K562 (cell line): ENCODE results near the gene TTC28. TPM values are rescaled to one million over a fixed set of nuclear protein-coding genes. Genes with fewer than 3 reads are reported as not detected.

Source experiments
- ATAC-seq: fragments of 200-7000 bp; cut with Tn5 transposase; 3 replicates; pipeline ENCODE4 v1.9.1; 2020; ENCODE audit warnings: moderate library complexity
- BruUV-seq: library from RNA; stranded (reverse); fragments of 400-500 nt; replicated peaks from 2 replicates; lab custom pipeline; 2021; lab: Mats Ljungman, UMichigan
- CTCF ChIA-PET: fragments of 300-600 bp; formaldehyde crosslinking; extraction: SDS; loops from one replicate; lab custom pipeline; 2021; ENCODE audit warnings: low intra/inter-chr PET ratio; lab: Yijun Ruan, JAX
- POLR2A ChIA-PET: fragments of 300-600, 350-650 bp; sonication (Branson Sonifier 250); formaldehyde crosslinking; extraction: SDS; loops from one replicate; lab custom pipeline; 2021; ENCODE audit warnings: antibody characterized with exemption, inconsistent platforms; lab: Yijun Ruan, JAX
- DNase-seq, 4 experiments: peaks; one replicate each; pipeline versions ENCODE4 v3.0.0 to v3.0.0-alpha.2; 2011 to 2018; ENCODE audit warnings: low spot score in 3 of 4, mixed read lengths in 3 of 4; ENCODE audit errors: extremely low read depth in 1 of 4
- FAIRE-seq: peaks from 2 replicates; lab custom pipeline; 2011; peaks lifted over from hg19 to GRCh38; lab: Jason Lieb, UNC
- H2AFZ ChIP-seq: 2 replicates; pipeline ENCODE4 v1.6.0; 2011; ENCODE audit warnings: low read depth, low read length, control low read depth, inconsistent platforms
- H3K27ac ChIP-seq: fragments of 200-600 bp; 3 replicates; pipeline ENCODE4 v1.8.0; 2011; ENCODE audit warnings: low read depth, mild to moderate bottlenecking, control low read depth, inconsistent platforms, low read length, moderate library complexity, mixed read lengths; ENCODE audit errors: extremely low read depth
- H3K27me3 ChIP-seq, 2 experiments: fragments of 300-600 bp in 1 of 2; 2 replicates in 1 of 2; 3 replicates in 1 of 2; pipeline versions ENCODE4 v1.6.0 to v1.8.0; 2011; ENCODE audit warnings: inconsistent platforms in 2 of 2, low read length in 2 of 2, mild to moderate bottlenecking in 1 of 2, mixed read lengths in 1 of 2, moderate library complexity in 1 of 2; ENCODE audit not compliant: control insufficient read depth in 2 of 2, insufficient read depth in 2 of 2
- H3K36me3 ChIP-seq: fragments of 300-600 bp; 3 replicates; pipeline ENCODE4 v1.8.0; 2011; ENCODE audit warnings: mild to moderate bottlenecking, low read length, inconsistent platforms; ENCODE audit not compliant: control insufficient read depth, insufficient read depth
- H3K4me1 ChIP-seq, 2 experiments: fragments of 200-600 bp in 1 of 2; replicated peaks in 1 of 2; 2 replicates in 1 of 2; 3 replicates in 1 of 2; pipeline versions ENCODE4 v1.5.1 to v1.8.0; 2011; ENCODE audit warnings: inconsistent platforms in 2 of 2, low read length in 2 of 2, mild to moderate bottlenecking in 1 of 2, mixed read lengths in 1 of 2, moderate library complexity in 1 of 2; ENCODE audit not compliant: control insufficient read depth in 2 of 2, insufficient read depth in 2 of 2
- H3K4me2 ChIP-seq: 2 replicates; pipeline ENCODE4 v1.6.1; 2011; ENCODE audit warnings: low read length, control low read depth, inconsistent platforms, mixed read lengths; ENCODE audit not compliant: insufficient read depth
- H3K4me3 ChIP-seq: fragments of 200-600 bp; sonication (generic), shearing (Covaris generic); 2 replicates; pipeline ENCODE4 v1.5.1; 2016; ENCODE audit warnings: control low read depth, inconsistent platforms
- H3K79me2 ChIP-seq: fragments of 200-600 bp; 3 replicates; pipeline ENCODE4 v1.8.0; 2011; ENCODE audit warnings: low read length, inconsistent platforms; ENCODE audit not compliant: control insufficient read depth, insufficient read depth
- H3K9ac ChIP-seq, 2 experiments: 2 replicates each; pipeline versions ENCODE4 v1.6.0 to v1.6.1; 2011; ENCODE audit warnings: low read depth in 2 of 2, low read length in 2 of 2, control low read depth in 1 of 2, inconsistent platforms in 1 of 2, mild to moderate bottlenecking in 1 of 2, mixed read lengths in 1 of 2; ENCODE audit not compliant: insufficient read depth in 1 of 2
- H3K9me1 ChIP-seq: one replicate; pipeline ENCODE4 v1.6.0; 2011; ENCODE audit warnings: inconsistent platforms, mild to moderate bottlenecking, low read length, moderate library complexity; ENCODE audit not compliant: control insufficient read depth, insufficient read depth
- H3K9me3 ChIP-seq: replicated peaks from 2 replicates; pipeline ENCODE4 v1.5.1; 2011; ENCODE audit warnings: low read depth, low read length, inconsistent platforms; ENCODE audit not compliant: control insufficient read depth, insufficient read depth
- H4K20me1 ChIP-seq: replicated peaks from 2 replicates; pipeline ENCODE4 v1.6.1; 2011; ENCODE audit warnings: low read length, inconsistent platforms, mixed read lengths; ENCODE audit not compliant: control insufficient read depth, insufficient read depth
- CSDE1 ChIP-seq, 2 experiments: fragments of 450-650 bp; IDR thresholded peaks; 2 replicates each; pipeline ENCODE4 v1.6.1; 2016; ENCODE audit warnings: mild to moderate bottlenecking in 1 of 2
- HMG20A ChIP-seq: fragments of 450-650 bp; formaldehyde crosslinking; conservative IDR thresholded peaks from 2 replicates; pipeline ENCODE4 v1.4.0; 2020; ENCODE audit warnings: mild to moderate bottlenecking, mixed read lengths
- IFI16 ChIP-seq: fragments of 250-450 bp; sonication (Bioruptor Pico); IDR thresholded peaks from 2 replicates; pipeline ENCODE4 v2.1.2; 2022; ENCODE audit warnings: mild to moderate bottlenecking, inconsistent platforms
- MEIS2 ChIP-seq: fragments of 450-650 bp; IDR thresholded peaks from 2 replicates; pipeline ENCODE4 v1.6.1; 2014; ENCODE audit warnings: mild to moderate bottlenecking; ENCODE audit not compliant: partially characterized antibody
- MIER1 ChIP-seq: fragments of 450-650 bp; IDR thresholded peaks from 2 replicates; pipeline ENCODE4 v1.6.1; 2016; ENCODE audit warnings: antibody characterized with exemption, mild to moderate bottlenecking, low read depth
- MTA1 ChIP-seq: fragments of 450-650 bp; IDR thresholded peaks from 2 replicates; pipeline ENCODE4 v1.6.1; 2017; ENCODE audit warnings: borderline replicate concordance
- PHB2 ChIP-seq: fragments of 450-650 bp; IDR thresholded peaks from 2 replicates; pipeline ENCODE4 v1.6.1; 2017; ENCODE audit warnings: low read depth
- PTRF ChIP-seq: fragments of 450-650 bp; IDR thresholded peaks from 2 replicates; pipeline ENCODE4 v1.6.1; 2016; ENCODE audit warnings: mild to moderate bottlenecking, missing genetic modification characterization, missing compliant biosample characterization
- RAD51 ChIP-seq: fragments of 450-650 bp; IDR thresholded peaks from 2 replicates; pipeline ENCODE4 v1.7.1; 2016; ENCODE audit warnings: low read depth, mild to moderate bottlenecking, borderline replicate concordance
- SIN3A ChIP-seq, 2 experiments: fragments of 150-350 bp in 1 of 2; IDR thresholded peaks; 2 replicates each; pipeline ENCODE4 v1.6.1; 2011 to 2016; ENCODE audit warnings: borderline replicate concordance in 2 of 2, low read depth in 2 of 2, low read length in 2 of 2, mild to moderate bottlenecking in 2 of 2, moderate library complexity in 2 of 2; ENCODE audit not compliant: control insufficient read depth in 1 of 2
- TBP ChIP-seq: optimal IDR thresholded peaks from 2 replicates; pipeline ENCODE3; 2011; ENCODE audit warnings: low read depth, low read length, improper control_type of control experiment
- WHSC1 ChIP-seq: IDR thresholded peaks from one replicate; pipeline ENCODE4 v1.6.1; 2012; ENCODE audit warnings: low read length, control low read depth, inconsistent platforms
- WGBS: fragments of 100-300 bp; shearing (Covaris generic); methylation state at CpG from one replicate; pipeline ENCODE4 v1.1.6; 2016; ENCODE audit warnings: low coverage, mixed read lengths; ENCODE audit not compliant: insufficient coverage; ENCODE audit errors: missing lambda C conversion rate; 5-methylcytosine and 5-hydroxymethylcytosine counted together
- in situ Hi-C: fragments of 300-500 bp; cut with MboI; formaldehyde crosslinking; loops from 4 replicates; pipeline ENCODE4 v1.15.0; 2018; ENCODE audit warnings: inconsistent platforms, mixed read lengths
- intact Hi-C: fragments of 100-400 bp; cut with micrococcal nuclease; formaldehyde crosslinking; loops from 2 replicates; pipeline ENCODE4 v1.14.2; 2022
- polyA plus RNA-seq, 8 experiments: library from polyadenylated mRNA; depleted of rRNA in 4 of 8; stranded (reverse) in 5 of 8; unstranded in 3 of 8; fragments of >200 nt; fragmentation: Nextera tagmentation in 2 of 8; fragmentation: Illumina TruSeq in 1 of 8; extraction: Ambion mirVana in 2 of 8; extraction: Trizol in 1 of 8; gene quantifications; 2 replicates each; pipeline versions ENCODE4 v1.2.1 to v1.2.3, GENCODE V29; 2011 to 2014; ENCODE audit warnings: inconsistent platforms in 1 of 8, missing spikeins in 1 of 8
- total RNA-seq, 7 experiments: library from RNA; depleted of rRNA in 6 of 7; stranded (reverse); fragments of >200 nt in 6 of 7; fragmentation: Illumina TruSeq in 2 of 7; extraction: Trizol in 2 of 7; gene quantifications; 2 replicates each; pipeline versions ENCODE4 v1.2.1 to v1.2.3, GENCODE V29; 2011 to 2021; ENCODE audit warnings: low replicate concordance in 1 of 7
- TF ChIP-seq, protein P1 (sequence below): fragments of 250-450 bp; sonication (Bioruptor Pico); IDR thresholded peaks from 2 replicates; pipeline ENCODE4 v1.8.0; 2021; ENCODE audit warnings: borderline replicate concordance, mild to moderate bottlenecking, moderate library complexity; ENCODE audit not compliant: poor library complexity, severe bottlenecking
- TF ChIP-seq, protein P2 (sequence below), 2 experiments: fragments of 450-650 bp in 1 of 2; sonication (generic) in 1 of 2; formaldehyde crosslinking in 1 of 2; IDR thresholded peaks in 1 of 2; conservative IDR thresholded peaks in 1 of 2; 2 replicates each; pipeline versions ENCODE4 v1.6.1 to v1.8.1; 2016 to 2023; ENCODE audit warnings: mild to moderate bottlenecking in 2 of 2, moderate library complexity in 2 of 2, inconsistent platforms in 1 of 2, missing genetic modification reagents in 1 of 2
- TF ChIP-seq, protein P3 (sequence below): sonication (generic); formaldehyde crosslinking; IDR thresholded peaks from 2 replicates; pipeline ENCODE4 v1.8.0; 2022; ENCODE audit warnings: missing genetic modification reagents, mild to moderate bottlenecking, borderline replicate concordance

Gene TTC28
- total and polyA plus RNA-seq, 9 of the 15 experiments (the other 6 are each of a cell fraction or from before 2014, with no cell fraction given) = 0.22 to 10.7 (median 3.1) TPM

DNA sequence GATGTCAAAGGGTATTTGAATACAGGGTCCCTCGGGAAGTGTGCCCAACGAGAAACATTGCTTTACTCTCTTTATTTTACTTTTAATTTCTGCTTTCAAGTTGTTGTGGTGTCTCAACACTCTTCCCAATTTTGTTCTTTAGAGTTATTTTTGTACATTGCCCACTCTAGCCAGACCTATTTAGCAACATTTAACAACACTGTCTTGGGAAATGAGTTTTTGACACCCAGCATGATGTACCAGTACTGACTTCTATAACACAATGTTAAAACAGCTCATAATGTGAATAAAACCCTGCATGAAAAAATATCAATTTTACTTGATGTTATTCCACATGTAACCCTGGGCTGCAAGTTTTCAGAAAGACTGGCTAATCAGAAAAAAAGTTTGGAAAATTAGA is 410.4 kb downstream of the TTC28 start:
- Histone ChIP-seq H3K36me3 (no peaks in the 10 kb centered on the region), H3K27ac (no peak overlapping the region), H3K4me3 (no peak overlapping the region), H3K9me1 (no peaks in the 10 kb centered on the region), H3K9ac (no peak overlapping the region), H3K4me2 (no peak overlapping the region), H3K4me1 (no peaks in the 10 kb centered on the region), H3K79me2 (no peaks in the 10 kb centered on the region), H3K9me3 (no peaks in the 10 kb centered on the region), H3K27me3 (no peaks in the 10 kb centered on the region), H4K20me1 (no peaks in the 10 kb centered on the region), H2AFZ (no peak overlapping the region)
- no peak for ATAC-seq
- POLR2A ChIA-PET = no interaction called here
- no peak for FAIRE-seq
- in situ Hi-C loops (no loop called here), intact Hi-C loops (no loop called here)
- no peak for DNase-seq
- WGBS = 14% methylated on average over 2 of the region's 2 CpGs
- CTCF ChIA-PET = no interaction called here
- no TSS peak for BruUV-seq
- TF ChIP-seq IFI16 (CRISPR knock-in tag) (no peak), MIER1 (no peak), MEIS2 (no peak), RAD51 (no peak), CSDE1 (IDR thresholded peaks at IDR 0.05) (no peak), TBP (no peak), PTRF (tag) (no peak), MTA1 (no peak), WHSC1 (no peak), PHB2 (no peak), HMG20A (CRISPR knock-in tag) (no peak), SIN3A (IDR thresholded peaks at IDR 0.05; ENCODE audit: borderline replicate concordance in 2 of 2, control insufficient read depth in 1 of 2, low read depth in 2 of 2, low read length in 2 of 2) (no peak)
- TF ChIP-seq, protein P1, sequence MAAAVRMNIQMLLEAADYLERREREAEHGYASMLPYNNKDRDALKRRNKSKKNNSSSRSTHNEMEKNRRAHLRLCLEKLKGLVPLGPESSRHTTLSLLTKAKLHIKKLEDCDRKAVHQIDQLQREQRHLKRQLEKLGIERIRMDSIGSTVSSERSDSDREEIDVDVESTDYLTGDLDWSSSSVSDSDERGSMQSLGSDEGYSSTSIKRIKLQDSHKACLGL (CRISPR knock-in tag) = no peak
- TF ChIP-seq, protein P2, sequence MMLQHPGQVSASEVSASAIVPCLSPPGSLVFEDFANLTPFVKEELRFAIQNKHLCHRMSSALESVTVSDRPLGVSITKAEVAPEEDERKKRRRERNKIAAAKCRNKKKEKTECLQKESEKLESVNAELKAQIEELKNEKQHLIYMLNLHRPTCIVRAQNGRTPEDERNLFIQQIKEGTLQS (IDR thresholded peaks at IDR 0.05) = no peak
- TF ChIP-seq, protein P2 (CRISPR knock-in tag; conservative IDR thresholded peaks at IDR 0.05) = no peak
- TF ChIP-seq, protein P3, sequence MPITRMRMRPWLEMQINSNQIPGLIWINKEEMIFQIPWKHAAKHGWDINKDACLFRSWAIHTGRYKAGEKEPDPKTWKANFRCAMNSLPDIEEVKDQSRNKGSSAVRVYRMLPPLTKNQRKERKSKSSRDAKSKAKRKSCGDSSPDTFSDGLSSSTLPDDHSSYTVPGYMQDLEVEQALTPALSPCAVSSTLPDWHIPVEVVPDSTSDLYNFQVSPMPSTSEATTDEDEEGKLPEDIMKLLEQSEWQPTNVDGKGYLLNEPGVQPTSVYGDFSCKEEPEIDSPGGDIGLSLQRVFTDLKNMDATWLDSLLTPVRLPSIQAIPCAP (CRISPR knock-in tag) = no peak
